ENCODE measurements around the gene GAPDH. TPM values are rescaled to one million over a fixed set of nuclear protein-coding genes. Genes with fewer than 3 reads are reported as not detected.

GAPDH gene
- total and polyA plus RNA-seq, 10 donors: 998 to 1,680 (median 1,390) TPM

DNA sequence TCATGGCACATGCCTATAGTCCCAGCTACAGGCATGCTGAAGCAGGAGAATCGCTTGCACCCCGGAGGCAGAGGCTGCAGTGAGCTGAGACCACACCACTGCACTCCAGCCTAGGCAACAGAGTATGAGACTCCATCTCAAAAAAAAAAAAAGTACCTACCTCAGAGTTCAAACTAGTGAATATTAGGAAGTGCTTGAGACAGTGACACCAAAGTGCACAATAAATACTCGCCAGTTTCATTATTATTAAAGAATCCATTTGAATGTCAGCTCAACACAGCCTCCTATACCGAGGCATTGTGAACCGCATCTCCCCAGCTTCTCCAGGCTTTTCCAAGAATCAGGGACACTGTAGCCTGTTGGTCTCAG lies 5.0 kb downstream of the GAPDH start:
- Histone ChIP-seq H3K36me3 (peaks cover 0 to 83% (median 37%) of the 10 kb centered on the region in 6 donors), H3K27me3 (replicated peaks in 1 of 7) (no peaks in the 10 kb centered on the region), H3K4me1 (peaks cover 50 to 83% (median 76%) of the 10 kb centered on the region in 6 donors), H3K9me3 (no peaks in the 10 kb centered on the region), H3K4me3 (no peak overlapping the region), H3K27ac (peak overlapping the region in 5 of 8 donors; percentile 26 to 98 (median 95))
- intact Hi-C loops (cut with DNase I; ENCODE audit: low total_unique reads): loop anchor here (5.0 kb wide), 1 partner anchor 117 kb away; no protein-coding TSS in a partner anchor
- DNase-seq: no peak
- 71 to 87% (median 80%) methylated on average over 5 of the region's 5 CpGs for WGBS, 5 donors
- TF ChIP-seq POLR2A (IDR thresholded peaks at IDR 0.05) (no peak), POLR2AphosphoS5 (IDR thresholded peaks at IDR 0.05) (no peak)
- TF ChIP-seq, protein P1, sequence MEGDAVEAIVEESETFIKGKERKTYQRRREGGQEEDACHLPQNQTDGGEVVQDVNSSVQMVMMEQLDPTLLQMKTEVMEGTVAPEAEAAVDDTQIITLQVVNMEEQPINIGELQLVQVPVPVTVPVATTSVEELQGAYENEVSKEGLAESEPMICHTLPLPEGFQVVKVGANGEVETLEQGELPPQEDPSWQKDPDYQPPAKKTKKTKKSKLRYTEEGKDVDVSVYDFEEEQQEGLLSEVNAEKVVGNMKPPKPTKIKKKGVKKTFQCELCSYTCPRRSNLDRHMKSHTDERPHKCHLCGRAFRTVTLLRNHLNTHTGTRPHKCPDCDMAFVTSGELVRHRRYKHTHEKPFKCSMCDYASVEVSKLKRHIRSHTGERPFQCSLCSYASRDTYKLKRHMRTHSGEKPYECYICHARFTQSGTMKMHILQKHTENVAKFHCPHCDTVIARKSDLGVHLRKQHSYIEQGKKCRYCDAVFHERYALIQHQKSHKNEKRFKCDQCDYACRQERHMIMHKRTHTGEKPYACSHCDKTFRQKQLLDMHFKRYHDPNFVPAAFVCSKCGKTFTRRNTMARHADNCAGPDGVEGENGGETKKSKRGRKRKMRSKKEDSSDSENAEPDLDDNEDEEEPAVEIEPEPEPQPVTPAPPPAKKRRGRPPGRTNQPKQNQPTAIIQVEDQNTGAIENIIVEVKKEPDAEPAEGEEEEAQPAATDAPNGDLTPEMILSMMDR (IDR thresholded peaks at IDR 0.05 in 8 of 11, conservative IDR thresholded peaks at IDR 0.05 in 3 of 11): no peak

DNA sequence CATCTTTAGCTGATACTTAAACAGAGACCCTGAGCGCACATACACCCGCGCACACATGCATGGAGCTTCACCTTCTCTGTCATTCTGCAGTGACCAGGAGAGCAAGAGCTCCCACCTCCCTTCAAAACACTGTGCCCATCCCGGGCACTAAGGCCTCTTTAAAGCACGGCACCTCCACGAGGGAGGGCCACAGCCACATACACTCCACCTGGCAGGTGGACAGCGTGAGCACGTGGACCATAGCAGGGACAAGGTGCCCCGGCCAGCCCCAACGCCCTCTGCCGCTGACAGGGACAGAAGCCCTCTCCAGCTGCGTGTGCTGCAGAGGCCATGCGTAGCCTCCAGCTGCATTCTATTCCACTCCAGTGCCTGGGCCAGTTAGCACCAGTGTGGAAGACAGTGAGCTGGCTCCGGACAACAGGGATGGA lies 5.4 kb downstream of the GAPDH start:
- TF ChIP-seq, protein P1 (IDR thresholded peaks at IDR 0.05 in 8 of 11, conservative IDR thresholded peaks at IDR 0.05 in 3 of 11): no peak
- TF ChIP-seq POLR2AphosphoS5 (IDR thresholded peaks at IDR 0.05): peak in 1 of 3 donors; percentile 3
- Histone ChIP-seq H3K9me3 (no peaks in the 10 kb centered on the region), H3K4me3 (no peak overlapping the region), H3K27ac (peak overlapping the region; percentile 58 to 98 (median 74)), H3K36me3 (peaks cover 0 to 87% (median 40%) of the 10 kb centered on the region in 6 donors), H3K27me3 (replicated peaks in 1 of 7) (no peaks in the 10 kb centered on the region), H3K4me1 (peaks cover 50 to 83% (median 76%) of the 10 kb centered on the region in 6 donors)
- intact Hi-C loops (cut with DNase I; ENCODE audit: low total_unique reads): loop anchor here (5.0 to 10.0 kb wide), 2 partner anchors 117 to 205 kb away; no protein-coding TSS in a partner anchor
- 75 to 92% (median 83%) methylated on average over 6 to 14 of the region's 14 CpGs for WGBS, 5 donors
- DNase-seq: no peak

GRCh38 chr12:6540181-6540877 lies 6.0 kb downstream of the GAPDH start:
- DNase-seq: peak; percentile 92
- Histone ChIP-seq H3K4me1 (peaks cover 50 to 80% (median 76%) of the 10 kb centered on the region in 6 donors), H3K9me3 (no peaks in the 10 kb centered on the region), H3K4me3 (peak overlapping the region in 4 of 8 donors; percentile 2 to 50 (median 15)), H3K27me3 (replicated peaks in 1 of 7) (no peaks in the 10 kb centered on the region), H3K36me3 (peaks cover 0 to 93% (median 44%) of the 10 kb centered on the region in 6 donors), H3K27ac (peak overlapping the region; percentile 58 to 98 (median 74))
- 14 to 28% (median 19%) methylated on average over 28 to 35 of the region's 35 CpGs for WGBS, 5 donors
- intact Hi-C loops (cut with DNase I; ENCODE audit: low total_unique reads): loop anchor here (10.0 kb wide), 1 partner anchor 206 kb away; no protein-coding TSS in a partner anchor
- TF ChIP-seq POLR2AphosphoS5 (IDR thresholded peaks at IDR 0.05): peak; percentile 76 to 88 (median 86)
- TF ChIP-seq, protein P1 (IDR thresholded peaks at IDR 0.05 in 8 of 11, conservative IDR thresholded peaks at IDR 0.05 in 3 of 11): no peak
